Lower lobe of right lung (tissue), 2 donors: ENCODE data around the gene ZFHX3. TPM values are rescaled to one million over a fixed set of nuclear protein-coding genes. Genes with fewer than 3 reads are reported as not detected.

Experiments
- ATAC-seq, 2 donors: fragments of 200-7000 bp; cut with Tn5 transposase; one replicate each; pipeline ENCODE4 v1.9.1; 2020 to 2022; ENCODE audit warnings: mild to moderate bottlenecking in 2 of 2, moderate library complexity in 2 of 2
- DNase-seq: peaks from one replicate; pipeline ENCODE4 v3.0.0-alpha.2; 2020
- H3K27ac ChIP-seq: fragments of 200-600 bp; one replicate; pipeline ENCODE4 v1.8.0; 2022
- H3K27me3 ChIP-seq: fragments of 200-600 bp; one replicate; pipeline ENCODE4 v1.8.0; 2022; ENCODE audit warnings: low read depth
- H3K36me3 ChIP-seq: fragments of 200-600 bp; one replicate; pipeline ENCODE4 v1.8.0; 2022; ENCODE audit warnings: mild to moderate bottlenecking
- H3K4me1 ChIP-seq: fragments of 200-600 bp; one replicate; pipeline ENCODE4 v1.8.0; 2022
- H3K4me3 ChIP-seq: fragments of 200-600 bp; one replicate; pipeline ENCODE4 v1.8.0; 2022; ENCODE audit warnings: mild to moderate bottlenecking
- H3K9me3 ChIP-seq: fragments of 200-600 bp; one replicate; pipeline ENCODE4 v1.8.0; 2022
- intact Hi-C: fragments of 100-400 bp; cut with DNase I; formaldehyde crosslinking; loops from one replicate; pipeline ENCODE4 v1.11.0; 2022
- total RNA-seq: library from RNA; stranded (reverse); fragmentation: NEBNext Ultra II Directional; extraction: Animal tissue kit (Norgen Biotek cat#: 25700); gene quantifications from one replicate; pipeline ENCODE4 v1.2.1, GENCODE V29; 2021
- TF ChIP-seq, protein P1 (sequence below): fragments of 200-600 bp; IDR thresholded peaks from one replicate; pipeline ENCODE4 v1.8.0; 2022; ENCODE audit warnings: antibody characterized with exemption, mild to moderate bottlenecking
- donor health status: DM: no; HTN: yes; CAD: no; lungs with severe emphysema.

The ZFHX3 gene
- total RNA-seq, 1 donor from 2014 or later = 29.3 TPM

DNA sequence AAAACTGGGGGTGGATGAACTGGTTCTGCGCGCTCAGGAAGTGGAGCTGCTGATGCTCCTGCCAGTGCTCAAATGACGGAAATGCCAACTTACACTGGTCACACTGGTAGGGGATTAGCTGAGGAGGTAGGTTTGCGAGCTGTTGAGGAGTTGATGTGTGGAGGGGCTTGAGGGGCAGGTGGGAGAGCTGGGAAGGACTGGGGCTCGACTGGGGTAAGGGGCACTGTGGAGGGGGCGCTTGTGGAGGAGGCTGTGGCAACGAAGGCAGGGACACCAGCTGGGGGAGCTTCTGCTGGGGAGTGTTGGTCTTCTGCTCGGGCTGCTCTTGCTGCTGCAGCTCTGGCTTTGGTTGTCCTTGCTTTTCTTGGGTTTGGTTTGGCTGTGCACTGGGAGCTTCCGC is 252.9 kb downstream of the ZFHX3 start:
- Histone ChIP-seq H3K27ac (no peak overlapping the region), H3K4me1 (no peaks in the 10 kb centered on the region), H3K36me3 (peaks cover 62% of the 10 kb centered on the region), H3K4me3 (no peak overlapping the region), H3K9me3 (no peaks in the 10 kb centered on the region), H3K27me3 (no peaks in the 10 kb centered on the region)
- no peak for ATAC-seq
- TF ChIP-seq, protein P1, sequence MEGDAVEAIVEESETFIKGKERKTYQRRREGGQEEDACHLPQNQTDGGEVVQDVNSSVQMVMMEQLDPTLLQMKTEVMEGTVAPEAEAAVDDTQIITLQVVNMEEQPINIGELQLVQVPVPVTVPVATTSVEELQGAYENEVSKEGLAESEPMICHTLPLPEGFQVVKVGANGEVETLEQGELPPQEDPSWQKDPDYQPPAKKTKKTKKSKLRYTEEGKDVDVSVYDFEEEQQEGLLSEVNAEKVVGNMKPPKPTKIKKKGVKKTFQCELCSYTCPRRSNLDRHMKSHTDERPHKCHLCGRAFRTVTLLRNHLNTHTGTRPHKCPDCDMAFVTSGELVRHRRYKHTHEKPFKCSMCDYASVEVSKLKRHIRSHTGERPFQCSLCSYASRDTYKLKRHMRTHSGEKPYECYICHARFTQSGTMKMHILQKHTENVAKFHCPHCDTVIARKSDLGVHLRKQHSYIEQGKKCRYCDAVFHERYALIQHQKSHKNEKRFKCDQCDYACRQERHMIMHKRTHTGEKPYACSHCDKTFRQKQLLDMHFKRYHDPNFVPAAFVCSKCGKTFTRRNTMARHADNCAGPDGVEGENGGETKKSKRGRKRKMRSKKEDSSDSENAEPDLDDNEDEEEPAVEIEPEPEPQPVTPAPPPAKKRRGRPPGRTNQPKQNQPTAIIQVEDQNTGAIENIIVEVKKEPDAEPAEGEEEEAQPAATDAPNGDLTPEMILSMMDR = no peak
- no peak for DNase-seq
- intact Hi-C loops = no loop called here

DNA sequence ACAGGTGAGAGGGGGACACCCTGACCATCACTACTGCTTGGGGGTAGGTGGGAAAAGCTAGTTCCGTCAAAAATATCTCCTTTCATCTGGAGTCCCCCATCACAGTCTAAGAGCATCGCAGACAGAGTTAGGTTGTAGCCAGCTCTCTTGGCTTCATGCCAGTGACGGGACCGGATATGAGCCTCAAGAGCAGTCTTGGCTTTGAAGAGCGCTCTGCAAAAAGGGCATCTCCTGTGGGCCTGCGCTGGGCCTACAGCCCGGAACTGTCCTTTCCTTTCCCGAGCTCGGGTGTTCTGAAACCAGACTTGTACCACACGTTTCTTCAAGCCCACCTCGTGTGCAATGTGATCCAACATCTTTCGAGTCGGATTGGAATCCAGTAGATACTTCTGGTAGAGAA is 253.6 kb downstream of the ZFHX3 start:
- Histone ChIP-seq H3K36me3 (peaks cover 56% of the 10 kb centered on the region), H3K27me3 (no peaks in the 10 kb centered on the region), H3K4me3 (no peak overlapping the region), H3K4me1 (no peaks in the 10 kb centered on the region), H3K27ac (no peak overlapping the region), H3K9me3 (no peaks in the 10 kb centered on the region)
- intact Hi-C loops = no loop called here
- no peak for DNase-seq
- TF ChIP-seq, protein P1 = no peak
- no peak for ATAC-seq

DNA sequence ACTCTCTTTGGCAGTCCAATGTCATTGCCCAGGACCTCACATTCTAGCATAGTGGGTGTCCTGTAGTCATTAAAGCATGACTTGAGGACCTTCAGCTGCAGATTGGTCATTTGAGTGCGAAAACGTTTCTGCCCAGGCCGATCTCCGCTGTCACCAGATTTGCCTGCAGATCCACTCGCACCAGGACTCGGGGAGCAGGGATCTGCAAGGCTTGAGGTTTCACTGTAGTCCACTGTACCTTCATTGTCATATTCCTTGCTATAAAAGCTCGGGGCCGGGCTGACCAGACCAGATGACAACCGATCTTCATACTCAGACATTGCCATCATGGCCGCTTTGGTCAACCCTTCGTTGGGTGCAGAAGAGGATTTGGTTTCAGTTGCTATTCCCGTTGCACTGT is 254.2 kb downstream of the ZFHX3 start:
- no peaks in the 10 kb centered on the region for H3K9me3 ChIP-seq
- ATAC-seq (no peak), DNase-seq (no peak)
- no peaks in the 10 kb centered on the region for H3K27me3 ChIP-seq
- TF ChIP-seq, protein P1 = no peak
- H3K4me1 ChIP-seq = no peaks in the 10 kb centered on the region
- H3K36me3 ChIP-seq = peaks cover 50% of the 10 kb centered on the region
- H3K27ac ChIP-seq = no peak overlapping the region
- intact Hi-C loops = no loop called here
- H3K4me3 ChIP-seq = no peak overlapping the region

DNA sequence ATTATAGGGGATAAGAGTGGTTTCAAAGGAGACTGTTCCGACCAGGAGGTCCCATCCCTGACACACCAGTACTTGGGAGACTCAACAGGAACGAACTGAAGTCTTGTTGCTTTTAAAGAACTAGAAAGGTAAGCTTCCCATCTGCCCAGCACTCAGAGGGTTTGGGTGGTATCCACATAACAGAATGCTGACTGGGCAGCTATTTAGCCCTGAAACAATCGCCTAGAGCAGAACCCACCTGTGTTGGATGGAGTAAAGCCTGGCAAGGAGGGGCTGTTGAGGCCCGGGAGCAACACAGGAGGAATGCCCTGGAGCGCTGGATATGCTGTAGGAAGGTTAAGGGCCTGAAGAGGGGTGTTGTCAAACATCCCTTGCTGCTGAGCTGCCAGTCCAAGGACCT is 254.9 kb downstream of the ZFHX3 start:
- ATAC-seq (no peak), DNase-seq (no peak)
- intact Hi-C loops = no loop called here
- peaks cover 43% of the 10 kb centered on the region for H3K36me3 ChIP-seq
- no peak overlapping the region for H3K27ac ChIP-seq
- TF ChIP-seq, protein P1 = no peak
- H3K9me3 ChIP-seq = no peaks in the 10 kb centered on the region
- H3K4me3 ChIP-seq = no peak overlapping the region
- no peaks in the 10 kb centered on the region for H3K27me3 ChIP-seq
- H3K4me1 ChIP-seq = peaks cover 3% of the 10 kb centered on the region

DNA sequence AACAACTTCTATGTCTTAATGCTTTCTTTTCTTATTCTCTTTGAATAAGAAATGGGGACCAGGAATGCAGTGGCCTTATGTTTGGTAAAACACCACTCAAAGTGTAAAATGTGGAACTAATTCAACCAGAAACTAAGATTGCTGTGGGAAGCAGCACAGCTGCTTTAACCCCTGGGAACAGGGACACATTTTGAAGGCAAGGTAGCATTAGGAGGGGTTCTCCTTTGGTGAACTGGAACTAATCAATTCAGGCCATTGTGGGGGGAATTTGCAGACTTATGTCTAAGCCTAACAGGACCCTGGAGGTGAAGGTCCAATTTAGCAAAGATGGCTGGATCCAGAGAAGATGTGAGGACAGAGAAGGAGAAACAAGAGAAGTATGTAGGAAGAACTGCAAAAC is 256.1 kb downstream of the ZFHX3 start:
- H3K36me3 ChIP-seq = peaks cover 30% of the 10 kb centered on the region
- intact Hi-C loops = no loop called here
- DNase-seq (no peak), ATAC-seq (no peak)
- no peaks in the 10 kb centered on the region for H3K27me3 ChIP-seq
- H3K9me3 ChIP-seq = no peaks in the 10 kb centered on the region
- H3K27ac ChIP-seq = no peak overlapping the region
- no peak overlapping the region for H3K4me3 ChIP-seq
- TF ChIP-seq, protein P1 = no peak
- peaks cover 5% of the 10 kb centered on the region for H3K4me1 ChIP-seq

DNA sequence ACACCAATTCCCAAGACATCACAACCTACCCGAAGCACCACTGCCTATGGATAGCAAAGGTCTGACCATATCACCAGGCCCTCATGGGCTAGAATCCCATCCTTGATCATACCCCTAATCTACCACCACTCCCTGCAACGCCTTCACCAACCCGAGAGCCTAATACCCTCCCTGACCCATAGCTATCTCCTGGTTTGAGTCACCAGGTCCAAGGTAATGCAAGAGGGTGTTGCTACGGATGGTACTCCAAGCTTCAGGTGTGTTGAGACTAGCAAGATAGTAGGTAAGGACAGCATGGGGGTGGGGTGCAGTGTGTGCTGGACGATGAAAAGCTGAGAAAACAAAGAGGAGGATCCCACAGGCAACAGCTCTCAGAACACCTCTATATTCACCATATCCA is 258.0 kb downstream of the ZFHX3 start:
- intact Hi-C loops = no loop called here
- ATAC-seq (no peak), DNase-seq (no peak)
- TF ChIP-seq, protein P1 = no peak
- H3K9me3 ChIP-seq = no peaks in the 10 kb centered on the region
- peaks cover 5% of the 10 kb centered on the region for H3K4me1 ChIP-seq
- H3K4me3 ChIP-seq = no peak overlapping the region
- no peaks in the 10 kb centered on the region for H3K27me3 ChIP-seq
- no peak overlapping the region for H3K27ac ChIP-seq
- peaks cover 13% of the 10 kb centered on the region for H3K36me3 ChIP-seq
